H1 (cell line): Measurements from ENCODE around the gene CUL9. TPM values are rescaled to one million over a fixed set of nuclear protein-coding genes. Genes with fewer than 3 reads are reported as not detected.
A peak's percentile ranks its signal among the peaks of the same experiment; 100 is the strongest.

Source experiments
- CTCF ChIA-PET: fragments of 300-600 bp; sonication (Branson Sonifier 250); formaldehyde crosslinking; loops from one replicate; lab custom pipeline; 2021; ENCODE audit not compliant: partially characterized antibody; lab: Charles Lee
- POLR2A ChIA-PET: fragments of 300-600 bp; sonication (Branson Sonifier 250); formaldehyde crosslinking; loops from one replicate; lab custom pipeline; 2021; ENCODE audit warnings: inconsistent platforms; ENCODE audit not compliant: partially characterized antibody; lab: Charles Lee
- DNase-seq, 2 experiments: peaks; one replicate each; pipeline versions ENCODE4 v3.0.0 to v3.0.0-alpha.2; 2010 to 2022; ENCODE audit warnings: low spot score in 2 of 2, low read depth in 1 of 2, mixed read lengths in 1 of 2
- FAIRE-seq: peaks from 2 replicates; lab custom pipeline; 2011; peaks lifted over from hg19 to GRCh38; lab: Jason Lieb, UNC
- H2AFZ ChIP-seq: 2 replicates; pipeline ENCODE4 v1.8.1; 2012; ENCODE audit warnings: low read length, inconsistent platforms
- H2AK5ac ChIP-seq: 2 replicates; pipeline ENCODE4 v1.6.1; 2013; ENCODE audit warnings: low read depth, low read length
- H2BK120ac ChIP-seq: replicated peaks from 2 replicates; pipeline ENCODE3; 2013; ENCODE audit warnings: low read depth, low read length, inconsistent platforms
- H2BK12ac ChIP-seq: 2 replicates; pipeline ENCODE4 v1.6.1; 2013; ENCODE audit warnings: low read depth, low read length
- H2BK15ac ChIP-seq: 2 replicates; pipeline ENCODE4 v1.6.1; 2013; ENCODE audit warnings: low read length
- H2BK20ac ChIP-seq: 2 replicates; pipeline ENCODE4 v1.6.1; 2013; ENCODE audit warnings: low read length
- H2BK5ac ChIP-seq: 2 replicates; pipeline ENCODE4 v1.6.1; 2013; ENCODE audit warnings: low read depth, low read length
- H3K14ac ChIP-seq: 2 replicates; pipeline ENCODE4 v1.6.1; 2013; ENCODE audit warnings: inconsistent platforms; ENCODE audit not compliant: insufficient read length
- H3K18ac ChIP-seq: 2 replicates; pipeline ENCODE4 v1.6.1; 2013; ENCODE audit warnings: low read length; ENCODE audit errors: extremely low read depth
- H3K23ac ChIP-seq: 2 replicates; pipeline ENCODE4 v1.6.1; 2013; ENCODE audit warnings: inconsistent platforms; ENCODE audit not compliant: insufficient read length
- H3K23me2 ChIP-seq: 2 replicates; pipeline ENCODE4 v1.6.1; 2013; ENCODE audit warnings: low read depth, low read length
- H3K27ac ChIP-seq: 2 replicates; pipeline ENCODE4 v1.6.1; 2011; ENCODE audit warnings: low read depth, low read length, inconsistent platforms
- H3K27me3 ChIP-seq, 4 experiments: replicated peaks in 1 of 4; 1 replicate in 1 of 4; 2 replicates in 3 of 4; pipeline versions ENCODE4 v1.6.1 to v1.8.1; 2011 to 2013; ENCODE audit warnings: low read length in 3 of 4, mild to moderate bottlenecking in 3 of 4, inconsistent platforms in 2 of 4, mixed read lengths in 2 of 4, moderate library complexity in 1 of 4; ENCODE audit not compliant: control insufficient read depth in 3 of 4, insufficient read depth in 3 of 4; ENCODE audit errors: extremely low read depth in 1 of 4
- H3K36me3 ChIP-seq, 4 experiments: 2 replicates each; pipeline versions ENCODE4 v1.6.1 to v1.8.1; 2011 to 2013; ENCODE audit warnings: mild to moderate bottlenecking in 4 of 4, low read length in 3 of 4, moderate library complexity in 2 of 4, control low read depth in 1 of 4, inconsistent platforms in 1 of 4; ENCODE audit not compliant: insufficient read depth in 4 of 4, control insufficient read depth in 2 of 4
- H3K4ac ChIP-seq: replicated peaks from 2 replicates; pipeline ENCODE3; 2013; ENCODE audit warnings: low read length, low read depth, mixed read lengths, inconsistent platforms; ENCODE audit not compliant: insufficient read length
- H3K4me1 ChIP-seq, 4 experiments: replicated peaks in 1 of 4; 1 replicate in 1 of 4; 2 replicates in 3 of 4; pipeline versions ENCODE4 v1.6.1 to v1.8.1; 2011 to 2013; ENCODE audit warnings: low read length in 3 of 4, inconsistent platforms in 2 of 4, mixed read lengths in 1 of 4; ENCODE audit not compliant: insufficient read depth in 4 of 4, control insufficient read depth in 3 of 4
- H3K4me2 ChIP-seq, 2 experiments: 2 replicates each; pipeline versions ENCODE4 v1.6.1 to v1.8.1; 2011 to 2013; ENCODE audit warnings: low read depth in 2 of 2, low read length in 2 of 2, control low read depth in 1 of 2, inconsistent platforms in 1 of 2, mild to moderate bottlenecking in 1 of 2; ENCODE audit not compliant: insufficient read depth in 1 of 2
- H3K4me3 ChIP-seq, 4 experiments: fragments of 200-600, 300-600 bp in 1 of 4; sonication (generic), shearing (Covaris generic), sonication (Bioruptor Twin) in 1 of 4; 2 replicates each; pipeline versions ENCODE4 v1.5.1 to v1.8.1; 2011 to 2016; ENCODE audit warnings: low read length in 4 of 4, low read depth in 3 of 4, control low read depth in 2 of 4, inconsistent platforms in 2 of 4, mild to moderate bottlenecking in 2 of 4, mixed read lengths in 1 of 4, moderate library complexity in 1 of 4; ENCODE audit not compliant: insufficient read depth in 2 of 4; ENCODE audit errors: extremely low read depth in 1 of 4
- H3K56ac ChIP-seq: replicated peaks from 2 replicates; pipeline ENCODE3; 2013; ENCODE audit warnings: low read depth, mild to moderate bottlenecking, mixed read lengths, low read length, inconsistent platforms; ENCODE audit not compliant: insufficient read length
- H3K79me1 ChIP-seq: 2 replicates; pipeline ENCODE4 v1.6.1; 2013; ENCODE audit warnings: low read depth, low read length, control low read depth
- H3K79me2 ChIP-seq, 2 experiments: 2 replicates each; pipeline versions ENCODE4 v1.6.1 to v1.8.1; 2012 to 2013; ENCODE audit warnings: low read length in 2 of 2, mild to moderate bottlenecking in 2 of 2, inconsistent platforms in 1 of 2; ENCODE audit not compliant: insufficient read depth in 2 of 2, control insufficient read depth in 1 of 2
- H3K9ac ChIP-seq, 4 experiments: replicated peaks in 1 of 4; 1 replicate in 1 of 4; 2 replicates in 3 of 4; pipeline versions ENCODE4 v1.6.1 to v1.8.1; 2011 to 2013; ENCODE audit warnings: low read depth in 3 of 4, low read length in 3 of 4, control low read depth in 2 of 4, mild to moderate bottlenecking in 2 of 4, moderate library complexity in 2 of 4, inconsistent platforms in 1 of 4; ENCODE audit errors: extremely low read depth in 1 of 4
- H3K9me3 ChIP-seq, 2 experiments: 2 replicates each; pipeline versions ENCODE4 v1.6.1 to v1.8.1; 2012 to 2013; ENCODE audit warnings: mild to moderate bottlenecking in 2 of 2, moderate library complexity in 2 of 2, control low read depth in 1 of 2, inconsistent platforms in 1 of 2, low read depth in 1 of 2, low read length in 1 of 2, mixed read lengths in 1 of 2; ENCODE audit not compliant: insufficient read depth in 2 of 2
- H4K20me1 ChIP-seq, 2 experiments: replicated peaks in 1 of 2; 2 replicates each; pipeline versions ENCODE3 to v1.8.1; 2011 to 2013; ENCODE audit warnings: inconsistent platforms in 2 of 2, low read length in 2 of 2, mild to moderate bottlenecking in 1 of 2; ENCODE audit not compliant: insufficient read depth in 2 of 2, control insufficient read depth in 1 of 2
- H4K5ac ChIP-seq: 2 replicates; pipeline ENCODE4 v1.6.1; 2013; ENCODE audit warnings: low read length, low read depth, mixed read lengths, inconsistent platforms; ENCODE audit not compliant: insufficient read length
- H4K8ac ChIP-seq: 2 replicates; pipeline ENCODE4 v1.8.0; 2013; ENCODE audit warnings: mild to moderate bottlenecking, moderate library complexity, low read length, inconsistent platforms; ENCODE audit not compliant: insufficient read depth; ENCODE audit errors: extremely low read depth
- H4K91ac ChIP-seq: replicated peaks from 2 replicates; pipeline ENCODE3; 2013; ENCODE audit warnings: low read length, mixed read lengths, inconsistent platforms; ENCODE audit not compliant: insufficient read length
- CEBPB ChIP-seq: IDR thresholded peaks from 2 replicates; pipeline ENCODE4 v1.6.1; 2012; ENCODE audit warnings: low read depth, low read length
- E2F6 ChIP-seq: IDR thresholded peaks from 2 replicates; pipeline ENCODE4 v1.6.1; 2012; ENCODE audit warnings: inconsistent platforms
- EGR1 ChIP-seq: IDR thresholded peaks from 2 replicates; pipeline ENCODE4 v1.6.1; 2011; ENCODE audit warnings: low read depth, low read length, borderline replicate concordance
- EZH2 ChIP-seq: fragments of 200-600 bp; sonication (generic); IDR thresholded peaks from 2 replicates; pipeline ENCODE4 v1.7.1; 2012; ENCODE audit warnings: low read depth, mild to moderate bottlenecking, moderate library complexity, low read length, inconsistent platforms; ENCODE audit not compliant: severe bottlenecking
- GTF2F1 ChIP-seq: IDR thresholded peaks from 2 replicates; pipeline ENCODE4 v1.6.1; 2012; ENCODE audit warnings: low read depth, low read length, improper control_type of control experiment, borderline replicate concordance
- KDM4A ChIP-seq: IDR thresholded peaks from one replicate; pipeline ENCODE4 v1.7.1; 2012; ENCODE audit warnings: low read depth, mild to moderate bottlenecking, moderate library complexity, low read length, inconsistent platforms; ENCODE audit not compliant: severe bottlenecking
- MAX ChIP-seq: IDR thresholded peaks from 2 replicates; pipeline ENCODE4 v1.6.1; 2012; ENCODE audit warnings: inconsistent platforms
- PHF8 ChIP-seq: fragments of 200-600 bp; sonication (generic); conservative IDR thresholded peaks from 2 replicates; pipeline ENCODE4 v1.7.1; 2012; ENCODE audit warnings: low read depth, mild to moderate bottlenecking, inconsistent platforms, low read length, moderate library complexity
- POLR2AphosphoS5 ChIP-seq: IDR thresholded peaks from 2 replicates; pipeline ENCODE4 v1.6.1; 2011; ENCODE audit warnings: low read depth, low read length
- RBBP5 ChIP-seq: IDR thresholded peaks from 2 replicates; pipeline ENCODE4 v1.7.1; 2012; ENCODE audit warnings: low read depth, mild to moderate bottlenecking, inconsistent platforms, low read length, moderate library complexity, borderline replicate concordance
- TCF12 ChIP-seq: IDR thresholded peaks from 2 replicates; pipeline ENCODE4 v1.6.1; 2011; ENCODE audit warnings: low read depth, mild to moderate bottlenecking, low read length
- ZNF274 ChIP-seq: IDR thresholded peaks from 2 replicates; pipeline ENCODE4 v1.7.0; 2012; ENCODE audit warnings: low read length, borderline replicate concordance; ENCODE audit errors: extremely low read depth
- WGBS, 2 experiments: shearing (Covaris generic) in 1 of 2; methylation state at CpG; one replicate each; pipeline versions ENCODE4 v1.1.6 to v1.1.7; 2013 to 2015; ENCODE audit warnings: low lambda C conversion rate in 2 of 2, mixed read lengths in 2 of 2, inconsistent platforms in 1 of 2, low coverage in 1 of 2, missing lambda C conversion rate in 1 of 2; ENCODE audit not compliant: insufficient replicate concordance in 2 of 2, insufficient coverage in 1 of 2, insufficient read length in 1 of 2; ENCODE audit errors: extremely low coverage in 1 of 2, missing lambda C conversion rate in 1 of 2; 5-methylcytosine and 5-hydroxymethylcytosine counted together
- polyA plus RNA-seq, 7 experiments: library from polyadenylated mRNA; depleted of rRNA in 3 of 7; stranded (reverse) in 5 of 7; unstranded in 2 of 7; fragments of >200 nt in 5 of 7; fragments of 200-250 nt in 2 of 7; gene quantifications; 1 replicate in 5 of 7; 2 replicates in 1 of 7; 4 replicates in 1 of 7; pipeline versions ENCODE4 v1.2.1 to v1.2.3, GENCODE V29; 2011 to 2013; ENCODE audit warnings: missing spikeins in 2 of 7, mixed read lengths in 2 of 7
- total RNA-seq: library from RNA; stranded (reverse); fragmentation: NEBNext Ultra II Directional; extraction: Animal tissue kit (Norgen Biotek cat#: 25700); gene quantifications from 2 replicates; pipeline ENCODE4 v1.2.1, GENCODE V29; 2021

CUL9 gene
- total and polyA plus RNA-seq, 2 of the 8 experiments (the other 6 are each of a cell fraction or from before 2014, with no cell fraction given), result 7.7 to 9.8 TPM

- Histone ChIP-seq H2AFZ (no peak overlapping the region), H2AK5ac (no peak overlapping the region), H3K18ac (0 out of 2 replicates have a peak overlapping the region, but pooled peaks have one; percentile 39), H3K36me3 (peaks cover 11 to 18% (median 15%) of the 10 kb centered on the region in 4 experiments), H3K4me1 (peaks cover 9 to 17% (median 11%) of the 10 kb centered on the region in 4 experiments), H3K27ac (peak overlapping the region; percentile 94), H2BK120ac (no peak overlapping the region), H4K8ac (peak overlapping the region; percentile 95), H3K4me3 (peak overlapping the region; percentile 64 to 93 (median 82)), H2BK15ac (no peak overlapping the region), H3K9ac (peak overlapping the region; percentile 53 to 99 (median 92)), H4K91ac (peak overlapping the region; percentile 32), H3K9me3 (no peaks in the 10 kb centered on the region), H2BK5ac (peak overlapping the region; percentile 57; the same call in 1 of the 2 replicates), H3K27me3 (peaks cover 0 to 6% (median 2%) of the 10 kb centered on the region in 4 experiments; a peak in 3 of 7 replicates), H3K23me2 (peaks cover 14% of the 10 kb centered on the region), H3K79me2 (peaks cover 0 to 28% of the 10 kb centered on the region in 2 experiments; a peak in 2 of 4 replicates), H2BK12ac (no peak overlapping the region), H3K14ac (no peak overlapping the region), H4K20me1 (peaks cover 13 to 28% of the 10 kb centered on the region in 2 experiments), H3K4ac (no peak overlapping the region), H3K23ac (no peak overlapping the region), H3K79me1 (peaks cover 3% of the 10 kb centered on the region; the same call in 1 of the 2 replicates), H2BK20ac (no peak overlapping the region), H4K5ac (no peak overlapping the region), H3K56ac (no peak overlapping the region), H3K4me2 (peak overlapping the region; percentile 93 to 97)
- POLR2A ChIA-PET, result interaction anchor here (0.6 to 4.9 kb wide), 19 partner anchors 10 to 332 kb away, joined by 3 to 30 read pairs (median 5); partner anchors contain the start of genes CNPY3, CUL7, CUL9 and DNPH1
- CTCF ChIA-PET, result interaction anchor here (0.5 to 1.5 kb wide), 6 partner anchors 9 to 212 kb away, joined by 3 to 4 read pairs (median 3); no protein-coding TSS in a partner anchor
- whole genome bisulfite sequencing, 2 experiments, result 2% methylated on average over 36 of the region's 57 CpGs; no CpG with 5 or more reads in 1 of the 2 experiments
- DNase-seq (peak in 1 of 2 experiments; percentile 64), FAIRE-seq (no peak)
- TF ChIP-seq CEBPB, result no peak
- no peak for TF ChIP-seq GTF2F1
- peak; percentile 37 for TF ChIP-seq KDM4A
- 0 out of 2 replicates have a peak, but pooled peaks have one; percentile 6 for TF ChIP-seq PHF8
- no peak for TF ChIP-seq TCF12
- no peak for TF ChIP-seq POLR2AphosphoS5
- no peak for TF ChIP-seq E2F6
- TF ChIP-seq RBBP5, result no peak
- no peak for TF ChIP-seq EZH2
- TF ChIP-seq MAX, result no peak
- TF ChIP-seq EGR1, result no peak
- no peak for TF ChIP-seq ZNF274
These were observed 10.3 kb upstream of the CUL9 start for GRCh38 chr6:43171707-43172103.
